GM12874 (cell line): Measurements from ENCODE around the gene CADM2.

Source experiments
- CTCF ChIP-seq: IDR thresholded peaks from 2 replicates; pipeline ENCODE4 v1.5.1; 2011; ENCODE audit warnings: low read depth, mild to moderate bottlenecking, control low read depth, low read length, moderate library complexity; ENCODE audit not compliant: insufficient read depth

The CADM2 gene

GRCh38 chr3:85890043-85890555, 931.3 kb downstream of the CADM2 start:
- no peak for TF ChIP-seq CTCF

GRCh38 chr3:85903434-85903833, 944.6 kb downstream of the CADM2 start:
- TF ChIP-seq CTCF: no peak

- TF ChIP-seq CTCF: no peak
Observed at GRCh38 chr3:85912980-85913379, 954.2 kb downstream of the CADM2 start.

GRCh38 chr3:85922374-85922773, 963.6 kb downstream of the CADM2 start:
- no peak for TF ChIP-seq CTCF

GRCh38 chr3:85930718-85931117, 971.9 kb downstream of the CADM2 start:
- no peak for TF ChIP-seq CTCF

- no peak for TF ChIP-seq CTCF
Observed at GRCh38 chr3:85933326-85933725, 974.5 kb downstream of the CADM2 start.

- no peak for TF ChIP-seq CTCF
Observed at GRCh38 chr3:85935171-85935570, 976.4 kb downstream of the CADM2 start.
